GM18526 (cell line): ENCODE data around the gene TMEM260.

Source experiments
- POLR2A ChIP-seq: IDR thresholded peaks from 3 replicates; pipeline ENCODE4 v1.6.1; 2011; ENCODE audit not compliant: insufficient read length; ENCODE audit errors: extremely low read depth

The TMEM260 gene

GRCh38 chr14:56650048-56650447 is 70.5 kb downstream of the TMEM260 start:
- TF ChIP-seq POLR2A, result no peak

- TF ChIP-seq POLR2A, result no peak
Measured at GRCh38 chr14:56650979-56651378, 71.4 kb downstream of the TMEM260 start.

- TF ChIP-seq POLR2A, result no peak
Measured at GRCh38 chr14:56657604-56658003, 78.0 kb downstream of the TMEM260 start.

DNA sequence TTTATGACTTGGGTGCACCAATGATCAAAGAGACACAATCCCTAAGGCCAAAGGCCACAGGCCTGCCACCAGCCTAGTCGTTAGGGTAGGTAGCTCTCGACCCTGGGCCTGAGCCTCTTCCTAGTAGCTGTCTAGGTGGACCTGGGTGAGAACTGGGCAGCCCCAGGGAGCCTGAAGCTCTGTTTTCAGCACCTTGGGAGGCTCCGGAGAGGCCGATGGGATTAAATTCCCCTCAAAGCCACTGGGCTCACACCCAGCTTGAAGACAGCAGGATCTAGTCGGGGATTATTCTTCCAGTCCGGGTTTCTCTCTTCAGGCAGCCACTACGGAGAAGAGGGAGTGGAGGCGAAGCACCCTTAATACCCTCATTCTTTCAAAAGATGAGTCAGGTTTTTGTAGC is 79.8 kb downstream of the TMEM260 start:
- TF ChIP-seq POLR2A, result no peak

DNA sequence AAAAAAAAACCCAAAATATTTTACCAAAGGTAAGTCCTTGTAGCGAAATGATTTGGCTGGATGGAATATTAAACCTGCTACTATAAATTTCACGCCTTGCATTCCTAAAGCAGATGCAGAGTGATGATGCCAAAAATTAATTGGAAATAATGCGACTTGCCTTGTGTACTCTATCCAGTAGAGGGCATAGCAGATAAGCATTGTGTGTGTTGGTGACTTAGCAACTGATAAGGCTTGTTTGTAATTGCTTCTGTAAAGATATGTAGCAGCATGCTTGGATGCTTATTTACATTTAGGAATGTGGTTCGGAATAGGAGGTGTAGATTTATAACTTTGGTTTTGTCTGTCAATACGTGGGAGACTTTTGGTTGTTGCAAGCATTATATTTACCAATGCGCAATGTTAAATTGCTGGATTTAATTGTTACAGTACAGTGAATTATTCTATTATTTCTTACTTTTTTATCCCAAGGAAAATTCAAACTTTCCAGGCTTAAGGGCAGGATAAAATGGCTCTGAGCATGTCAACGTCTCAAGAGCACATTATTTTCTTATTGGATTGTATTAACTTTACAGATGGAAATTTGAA is 80.5 kb downstream of the TMEM260 start:
- no peak for TF ChIP-seq POLR2A

DNA sequence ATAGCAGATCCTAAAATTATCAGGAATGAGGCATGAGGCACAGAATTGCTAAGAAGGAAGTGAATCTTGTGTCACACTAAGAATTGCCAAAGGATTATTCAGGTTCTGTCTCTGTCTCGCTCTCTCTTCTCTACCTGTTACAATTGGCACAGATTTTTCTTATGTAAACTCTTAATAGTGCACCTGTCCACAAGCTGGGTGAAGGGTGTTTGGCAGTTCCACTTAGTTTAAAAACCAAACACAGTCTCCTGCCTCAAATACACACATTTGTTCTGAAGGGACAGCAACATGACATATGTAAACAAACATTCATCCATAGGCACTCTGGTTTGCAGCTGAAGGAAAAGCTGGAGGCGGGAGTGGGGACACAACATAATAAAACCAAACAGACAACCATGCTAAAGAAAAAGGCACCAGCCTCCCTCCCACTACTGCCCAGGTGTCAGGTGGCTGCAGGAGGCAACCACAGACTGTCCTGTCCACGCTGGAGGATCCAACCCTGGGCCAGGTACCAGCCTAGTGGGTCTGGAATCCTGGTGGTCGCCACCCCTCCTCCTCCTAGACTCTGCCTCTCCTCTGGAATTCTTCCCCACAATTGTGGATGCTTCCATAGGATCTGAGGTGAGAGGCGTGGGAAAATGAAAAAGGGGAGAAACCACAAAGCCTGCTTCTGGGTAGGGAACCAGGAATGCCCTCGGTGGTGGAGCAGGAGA is 81.2 kb downstream of the TMEM260 start:
- no peak for TF ChIP-seq POLR2A

DNA sequence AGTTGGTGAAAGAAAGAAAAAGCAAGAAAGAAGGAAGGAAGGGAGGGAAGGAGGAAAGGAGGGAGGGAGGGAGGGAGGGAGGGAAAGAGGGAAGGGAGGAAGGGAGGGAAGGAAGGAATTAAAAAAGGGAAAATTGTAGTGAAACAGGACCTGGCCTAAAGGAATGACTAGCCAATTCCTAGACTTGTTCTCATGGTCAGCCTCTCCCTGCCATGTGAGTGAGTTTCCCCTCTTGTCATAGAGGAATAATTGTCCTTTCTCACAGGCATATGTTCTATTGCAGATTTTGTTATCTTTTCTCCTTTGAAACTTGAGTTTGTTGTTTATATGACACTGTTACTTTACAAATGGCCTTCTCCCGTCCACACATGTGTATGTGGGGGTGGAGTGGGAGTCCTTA is 81.9 kb downstream of the TMEM260 start:
- no peak for TF ChIP-seq POLR2A

DNA sequence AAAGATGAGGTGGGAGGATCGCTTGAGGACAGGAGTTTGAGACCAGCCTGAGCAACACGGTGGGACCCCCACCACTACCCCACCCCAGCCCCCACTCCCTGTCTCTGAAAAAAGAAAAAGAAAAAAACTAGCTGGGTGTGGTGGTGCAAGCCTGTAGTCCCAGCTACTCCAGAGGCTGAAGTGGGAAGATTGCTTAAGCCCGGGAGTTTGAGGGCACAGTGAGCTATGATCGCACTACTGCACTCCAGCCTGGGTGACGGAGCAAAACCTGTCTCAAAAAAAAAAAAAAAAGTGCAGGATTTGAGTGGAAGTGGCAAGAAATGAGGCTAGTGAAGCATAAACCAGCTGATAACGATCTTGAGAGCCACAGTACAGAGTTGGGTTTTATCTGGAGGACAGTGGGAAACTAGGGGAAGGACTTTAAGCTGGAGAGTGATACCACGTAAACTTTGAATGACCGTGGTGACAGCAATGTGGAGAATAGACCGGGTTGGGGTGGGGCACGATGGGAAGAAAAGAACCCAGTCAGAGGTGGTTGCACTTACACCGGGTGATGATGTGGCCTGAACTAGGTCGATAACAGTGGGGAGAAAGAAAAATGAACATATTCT is 85.3 kb downstream of the TMEM260 start:
- no peak for TF ChIP-seq POLR2A

DNA sequence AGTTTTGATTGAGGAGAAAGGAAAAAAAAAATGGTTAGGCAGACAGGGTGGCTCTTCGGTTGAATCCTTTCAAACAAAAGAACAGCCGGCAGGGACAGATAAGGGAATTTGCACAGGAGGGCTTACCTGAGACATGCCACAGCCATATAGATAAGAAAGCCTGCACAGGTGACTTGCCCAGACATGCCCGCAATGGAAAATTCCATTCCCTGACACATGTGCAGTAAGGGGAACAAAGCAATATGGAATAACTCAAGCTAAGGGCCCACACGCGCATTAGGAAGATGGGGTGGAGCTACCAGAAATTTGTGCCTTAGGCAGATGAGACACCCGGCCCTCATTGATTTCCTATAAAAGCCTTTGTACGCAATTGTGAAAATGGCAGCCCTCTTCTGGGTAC is 86.7 kb downstream of the TMEM260 start:
- no peak for TF ChIP-seq POLR2A

GRCh38 chr14:56666716-56667115 is 87.1 kb downstream of the TMEM260 start:
- no peak for TF ChIP-seq POLR2A

DNA sequence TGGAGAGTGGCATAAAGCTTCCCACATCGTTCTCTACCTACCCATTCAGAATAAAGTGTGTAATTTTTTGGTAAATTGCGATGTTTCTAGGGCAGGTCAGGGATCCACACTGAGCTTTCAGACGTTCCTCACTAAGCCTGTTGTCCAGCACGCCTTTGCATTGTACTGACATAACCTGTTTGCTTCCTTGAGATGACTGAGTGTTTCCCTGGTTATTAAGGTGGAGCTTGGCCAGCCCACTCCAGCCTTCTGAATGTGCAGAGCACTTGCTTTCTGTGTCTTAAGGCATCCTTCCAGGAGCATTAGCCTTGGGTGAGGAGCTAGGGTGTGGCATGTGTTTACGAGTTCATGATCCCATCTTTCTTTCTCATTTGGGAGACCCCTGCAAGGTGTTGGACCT is 96.4 kb downstream of the TMEM260 start:
- no peak for TF ChIP-seq POLR2A

GRCh38 chr14:56678838-56679237 is 99.2 kb downstream of the TMEM260 start:
- no peak for TF ChIP-seq POLR2A

DNA sequence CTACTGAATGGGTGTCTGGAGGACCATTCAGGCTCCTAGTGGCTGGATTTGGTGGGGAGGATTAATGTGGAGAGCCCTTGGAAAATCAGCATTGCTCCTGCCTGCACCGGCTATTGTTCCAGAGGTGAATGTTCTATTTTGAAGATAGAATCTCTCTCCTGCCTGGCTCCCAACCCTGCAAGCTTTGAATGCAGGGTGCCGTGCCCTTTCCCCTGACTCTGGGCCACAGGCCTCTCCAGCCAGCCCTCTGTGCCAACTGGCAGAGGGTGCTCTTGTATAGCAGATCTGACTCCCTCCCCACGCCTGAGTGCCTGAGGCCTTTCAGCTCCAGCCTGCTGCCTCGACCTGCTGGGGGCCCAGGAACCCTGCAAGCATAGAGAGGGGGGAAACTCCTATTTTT is 106.8 kb downstream of the TMEM260 start:
- no peak for TF ChIP-seq POLR2A

DNA sequence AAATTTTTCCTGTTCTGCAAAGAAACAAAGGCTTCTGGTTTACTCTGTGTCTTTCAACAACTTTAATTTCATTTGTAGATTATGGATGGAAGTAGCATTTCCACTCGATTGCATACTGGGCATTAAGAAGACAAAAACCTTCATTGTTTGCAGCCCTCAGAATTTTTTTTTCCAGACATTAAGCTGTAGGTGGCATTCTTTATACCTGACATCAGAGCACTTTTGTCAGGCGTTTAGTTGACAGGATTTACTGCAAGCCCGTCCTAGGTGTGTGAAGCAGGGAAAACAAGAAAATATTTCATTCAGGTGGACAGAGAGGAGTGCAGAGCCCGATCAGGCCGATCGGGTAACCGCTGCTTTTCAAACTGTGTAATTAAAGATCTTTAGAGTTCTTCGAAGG is 107.5 kb downstream of the TMEM260 start:
- no peak for TF ChIP-seq POLR2A

DNA sequence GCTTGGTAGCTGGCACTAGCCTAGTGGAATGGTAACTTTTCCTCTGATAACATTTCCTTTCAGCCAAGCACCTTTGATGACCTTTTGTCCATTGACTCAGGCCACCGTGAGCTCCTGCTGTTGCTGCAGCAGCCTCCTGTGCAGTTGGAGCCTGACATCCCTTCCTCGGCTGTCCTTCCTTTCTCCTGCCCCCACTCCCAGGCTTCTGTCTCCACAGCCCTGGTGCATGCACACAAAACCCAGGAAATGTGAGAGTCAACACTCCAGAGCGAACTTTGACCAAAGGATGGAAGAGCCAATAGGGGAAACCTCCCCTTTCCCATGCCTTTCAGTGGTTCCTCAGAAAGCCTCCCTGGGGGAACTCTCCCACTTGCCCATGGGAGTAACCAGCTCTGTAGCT is 115.0 kb downstream of the TMEM260 start:
- TF ChIP-seq POLR2A, result no peak
